WERI-Rb-1 (cell line): Measurements from ENCODE around the gene TFB1M.

ENCODE experiments used
- DNase-seq: peaks from one replicate; pipeline ENCODE4 v3.0.0-alpha.2; 2020
- H3K27ac ChIP-seq: fragments of 250-450 bp; sonication (Bioruptor Pico); 2 replicates; pipeline ENCODE4 v1.5.1; 2020; ENCODE audit warnings: mild to moderate bottlenecking, moderate library complexity
- H3K27me3 ChIP-seq: fragments of 250-450 bp; sonication (Bioruptor Pico); 2 replicates; pipeline ENCODE4 v1.5.1; 2021; ENCODE audit warnings: mild to moderate bottlenecking, low read depth, moderate library complexity; ENCODE audit not compliant: insufficient read depth, severe bottlenecking
- H3K36me3 ChIP-seq: fragments of 250-450 bp; sonication (Bioruptor Pico); 2 replicates; pipeline ENCODE4 v1.5.1; 2020; ENCODE audit warnings: mild to moderate bottlenecking, moderate library complexity
- H3K4me3 ChIP-seq: 2 replicates; pipeline ENCODE4 v1.5.1; 2011; ENCODE audit warnings: low read depth, mild to moderate bottlenecking, control low read depth, low read length
- H3K9me3 ChIP-seq: fragments of 250-450 bp; sonication (Bioruptor Pico); 2 replicates; pipeline ENCODE4 v1.5.1; 2021; ENCODE audit warnings: mild to moderate bottlenecking, moderate library complexity; ENCODE audit not compliant: severe bottlenecking
- TF ChIP-seq, protein P1 (sequence below): IDR thresholded peaks from 2 replicates; pipeline ENCODE4 v1.5.1; 2011; ENCODE audit warnings: low read depth, mild to moderate bottlenecking, control low read depth, inconsistent platforms, low read length

TFB1M gene

DNA sequence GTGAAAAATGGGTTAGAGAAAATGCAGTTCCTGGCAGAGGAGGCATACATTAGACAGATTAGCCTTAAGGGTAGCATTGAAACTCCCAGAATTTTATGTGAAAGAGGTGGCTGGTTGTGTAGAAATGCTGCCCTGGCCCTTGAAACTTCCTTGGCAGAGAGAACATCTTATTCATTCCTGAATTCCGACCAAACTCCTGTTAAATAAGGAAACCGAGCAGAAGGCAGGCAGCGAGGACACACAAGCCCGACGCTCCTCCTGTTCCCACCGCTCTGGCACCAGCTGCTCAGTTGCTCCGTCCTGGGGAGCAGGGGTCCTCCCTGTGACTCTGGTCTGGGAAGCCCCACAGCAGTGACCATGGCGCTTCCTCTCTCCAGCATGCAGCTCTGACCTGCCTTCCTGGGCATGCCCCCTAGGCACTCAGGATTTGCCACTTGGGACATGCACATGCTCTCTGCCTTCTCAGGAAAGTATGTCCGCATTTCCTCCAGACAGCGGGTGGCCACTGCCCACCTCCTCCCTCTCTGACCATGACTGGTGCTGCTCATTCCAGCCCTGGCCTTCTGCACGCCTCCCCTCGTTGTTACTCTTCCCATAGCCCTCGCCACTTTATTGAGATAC is 85.6 kb downstream of the TFB1M start:
- Histone ChIP-seq H3K27ac (no peak overlapping the region), H3K27me3 (no peaks in the 10 kb centered on the region), H3K9me3 (no peaks in the 10 kb centered on the region), H3K4me3 (no peak overlapping the region), H3K36me3 (peaks cover 31% of the 10 kb centered on the region)
- DNase-seq: no peak
- TF ChIP-seq, protein P1, sequence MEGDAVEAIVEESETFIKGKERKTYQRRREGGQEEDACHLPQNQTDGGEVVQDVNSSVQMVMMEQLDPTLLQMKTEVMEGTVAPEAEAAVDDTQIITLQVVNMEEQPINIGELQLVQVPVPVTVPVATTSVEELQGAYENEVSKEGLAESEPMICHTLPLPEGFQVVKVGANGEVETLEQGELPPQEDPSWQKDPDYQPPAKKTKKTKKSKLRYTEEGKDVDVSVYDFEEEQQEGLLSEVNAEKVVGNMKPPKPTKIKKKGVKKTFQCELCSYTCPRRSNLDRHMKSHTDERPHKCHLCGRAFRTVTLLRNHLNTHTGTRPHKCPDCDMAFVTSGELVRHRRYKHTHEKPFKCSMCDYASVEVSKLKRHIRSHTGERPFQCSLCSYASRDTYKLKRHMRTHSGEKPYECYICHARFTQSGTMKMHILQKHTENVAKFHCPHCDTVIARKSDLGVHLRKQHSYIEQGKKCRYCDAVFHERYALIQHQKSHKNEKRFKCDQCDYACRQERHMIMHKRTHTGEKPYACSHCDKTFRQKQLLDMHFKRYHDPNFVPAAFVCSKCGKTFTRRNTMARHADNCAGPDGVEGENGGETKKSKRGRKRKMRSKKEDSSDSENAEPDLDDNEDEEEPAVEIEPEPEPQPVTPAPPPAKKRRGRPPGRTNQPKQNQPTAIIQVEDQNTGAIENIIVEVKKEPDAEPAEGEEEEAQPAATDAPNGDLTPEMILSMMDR: no peak

DNA sequence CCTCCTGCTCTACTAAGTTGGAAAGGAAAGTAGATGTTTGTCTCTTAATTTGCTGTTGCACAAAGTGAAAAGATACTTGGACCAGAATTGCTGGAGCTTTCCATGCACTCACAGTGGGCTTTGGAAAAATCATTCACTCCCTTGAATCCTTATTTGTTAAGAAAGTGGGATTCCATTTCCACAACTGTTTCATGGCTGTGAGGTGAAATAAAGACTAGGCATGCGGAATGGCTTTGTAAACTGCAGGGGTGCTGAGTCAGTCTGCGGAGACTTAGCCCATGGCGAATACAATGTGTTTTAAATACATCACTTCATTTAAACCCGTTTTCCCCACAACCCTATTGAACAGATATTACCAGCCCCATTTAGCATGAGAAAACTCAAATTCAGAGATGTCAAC is 87.2 kb downstream of the TFB1M start:
- no peaks in the 10 kb centered on the region for H3K27me3 ChIP-seq
- no peak overlapping the region for H3K27ac ChIP-seq
- TF ChIP-seq, protein P1: no peak

DNA sequence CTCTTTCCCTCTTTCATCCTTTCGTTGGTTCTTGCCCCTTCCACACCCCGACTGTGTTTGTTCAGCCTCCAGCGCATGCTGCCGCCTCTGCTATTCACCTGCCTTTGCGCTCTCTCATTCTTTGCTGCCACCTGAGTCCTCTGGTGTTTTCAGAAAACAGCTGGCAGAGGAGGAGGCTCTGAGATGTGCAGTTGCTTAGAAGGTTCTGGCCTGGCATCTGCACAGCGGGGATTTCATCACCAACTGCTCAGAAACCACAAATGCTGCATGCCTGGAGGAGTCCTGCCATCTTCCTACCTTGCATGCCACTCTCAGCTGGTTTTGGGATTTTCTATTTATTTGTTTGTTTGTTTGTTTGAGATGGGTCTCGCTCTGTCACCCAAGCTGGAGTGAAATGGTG is 89.7 kb downstream of the TFB1M start:
- TF ChIP-seq, protein P1: no peak
- no peaks in the 10 kb centered on the region for H3K9me3 ChIP-seq
- no peak overlapping the region for H3K27ac ChIP-seq
- H3K36me3 ChIP-seq: peaks cover 30% of the 10 kb centered on the region
- no peak overlapping the region for H3K4me3 ChIP-seq
- DNase-seq: no peak
- no peaks in the 10 kb centered on the region for H3K27me3 ChIP-seq

More for the DNA sequence above, 87.2 kb downstream of the TFB1M start:
- peaks cover 26% of the 10 kb centered on the region for H3K36me3 ChIP-seq
- no peaks in the 10 kb centered on the region for H3K9me3 ChIP-seq
- DNase-seq: no peak
- H3K4me3 ChIP-seq: no peak overlapping the region

DNA sequence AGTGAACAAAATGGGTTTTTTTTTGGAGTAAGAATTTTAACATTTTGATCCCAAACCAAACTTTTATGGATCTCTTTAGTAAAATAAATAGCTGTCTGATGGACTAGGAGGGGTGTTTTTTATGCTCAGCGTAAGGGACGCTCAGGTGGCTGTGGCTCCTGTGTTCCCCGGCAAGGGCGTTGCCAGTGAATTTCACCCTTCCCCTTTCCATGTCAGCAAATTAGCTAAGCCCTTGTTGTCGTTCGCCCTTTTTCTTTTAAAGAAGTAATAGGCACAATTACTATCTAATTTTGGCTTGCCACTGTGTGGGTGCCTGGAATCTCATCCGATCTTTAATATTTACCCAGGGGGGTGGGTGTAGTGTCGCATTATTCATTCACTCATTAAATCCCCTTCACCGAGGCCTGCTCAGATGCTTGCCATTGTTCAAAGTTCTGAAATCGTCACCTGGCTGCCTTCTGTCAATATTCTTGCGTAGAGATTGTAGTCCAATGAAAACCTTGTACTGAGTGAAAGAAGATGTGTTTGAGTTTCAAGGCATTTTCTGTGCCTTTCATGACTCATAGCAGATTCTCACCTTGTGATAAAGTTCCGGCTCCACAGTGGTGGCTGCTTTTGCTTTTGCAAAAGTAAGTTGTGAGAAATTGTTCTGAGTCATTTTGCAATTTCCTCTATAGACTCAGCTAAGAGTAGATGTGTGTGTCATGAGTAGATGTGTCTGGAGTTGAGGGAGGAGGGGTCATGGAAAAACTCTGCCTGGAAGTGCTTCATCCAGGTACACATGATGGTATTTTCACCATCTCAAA is 90.4 kb downstream of the TFB1M start:
- Histone ChIP-seq H3K27ac (no peak overlapping the region), H3K27me3 (no peaks in the 10 kb centered on the region), H3K4me3 (no peak overlapping the region), H3K9me3 (no peaks in the 10 kb centered on the region), H3K36me3 (peaks cover 29% of the 10 kb centered on the region)
- TF ChIP-seq, protein P1: no peak
- DNase-seq: no peak

DNA sequence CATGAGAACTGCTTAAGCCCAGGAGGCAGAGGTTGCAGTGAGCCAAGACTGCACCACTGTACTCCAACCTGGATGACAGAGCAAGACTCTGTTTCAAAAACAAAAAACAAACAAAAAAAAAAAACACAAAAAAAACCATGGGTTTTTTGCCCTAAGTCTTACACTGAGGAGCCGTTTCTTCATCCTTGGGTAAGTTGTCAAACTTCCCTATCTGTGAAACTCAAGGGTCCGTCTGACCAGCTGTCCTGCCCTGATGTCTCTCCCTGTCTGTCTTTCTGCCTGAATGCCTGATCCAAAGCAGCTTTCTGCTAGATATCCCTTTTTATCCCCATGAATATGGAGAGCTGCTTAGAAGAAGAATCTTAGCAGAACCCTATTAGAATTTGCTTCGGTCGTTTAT is 91.8 kb downstream of the TFB1M start:
- Histone ChIP-seq H3K4me3 (no peak overlapping the region), H3K27me3 (no peaks in the 10 kb centered on the region), H3K9me3 (no peaks in the 10 kb centered on the region), H3K36me3 (peaks cover 39% of the 10 kb centered on the region), H3K27ac (no peak overlapping the region)
- no peak for DNase-seq
- TF ChIP-seq, protein P1: no peak

DNA sequence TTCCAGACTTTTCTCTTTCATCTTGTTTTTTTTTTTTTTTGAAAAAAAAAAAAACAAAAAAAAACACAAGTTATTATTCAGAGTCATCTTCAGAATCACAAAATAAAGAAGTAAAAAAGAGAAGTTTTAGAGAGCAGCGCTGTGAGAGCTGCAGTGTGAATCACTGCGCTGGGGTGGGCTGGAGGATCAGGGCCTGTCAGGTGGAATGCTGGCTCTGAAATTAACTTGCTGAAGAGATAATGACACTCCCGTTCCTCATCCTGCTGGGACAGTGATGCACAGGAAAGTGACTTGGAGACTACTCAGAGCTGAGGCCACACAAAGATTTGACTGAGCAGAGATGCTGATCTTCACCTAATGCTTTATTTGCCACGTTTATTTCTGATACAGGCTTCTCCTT is 93.2 kb downstream of the TFB1M start:
- TF ChIP-seq, protein P1: no peak
- no peak overlapping the region for H3K4me3 ChIP-seq
- no peak overlapping the region for H3K27ac ChIP-seq
- H3K9me3 ChIP-seq: no peaks in the 10 kb centered on the region
- no peaks in the 10 kb centered on the region for H3K27me3 ChIP-seq
- no peak for DNase-seq
- peaks cover 34% of the 10 kb centered on the region for H3K36me3 ChIP-seq
